Brain microvascular endothelial cell (primary cell): ENCODE data around the gene EYA3.
A peak's percentile ranks its signal among the peaks of the same experiment; 100 is the strongest.

Experiments used
- DNase-seq: peaks from one replicate; pipeline ENCODE4 v3.0.0-alpha.2; 2020
- H3K27ac ChIP-seq: fragments of 250-450 bp; sonication (Bioruptor Pico); 2 replicates; pipeline ENCODE4 v1.5.1; 2020; ENCODE audit warnings: mild to moderate bottlenecking, moderate library complexity
- H3K27me3 ChIP-seq: fragments of 250-450 bp; sonication (Bioruptor Pico); replicated peaks from 2 replicates; pipeline ENCODE4 v1.5.1; 2020; ENCODE audit warnings: mild to moderate bottlenecking
- H3K36me3 ChIP-seq: fragments of 250-450 bp; sonication (Bioruptor Pico); replicated peaks from 2 replicates; pipeline ENCODE4 v1.5.1; 2020; ENCODE audit warnings: mild to moderate bottlenecking
- H3K4me3 ChIP-seq: 2 replicates; pipeline ENCODE4 v1.5.1; 2011; ENCODE audit warnings: low read depth, mild to moderate bottlenecking, control low read depth, low read length, moderate library complexity
- in situ Hi-C: cut with HindIII; loops from 2 replicates; pipeline ENCODE4 v1.10.0; 2017; ENCODE audit warnings: low sequenced_read_pairs, low pct_ligation_motif_present
- TF ChIP-seq, protein P1 (sequence below): IDR thresholded peaks from 2 replicates; pipeline ENCODE4 v1.5.1; 2011; ENCODE audit warnings: low read depth, mild to moderate bottlenecking, moderate library complexity, low read length, control low read depth, inconsistent platforms; ENCODE audit errors: missing control alignments

EYA3 gene

DNA sequence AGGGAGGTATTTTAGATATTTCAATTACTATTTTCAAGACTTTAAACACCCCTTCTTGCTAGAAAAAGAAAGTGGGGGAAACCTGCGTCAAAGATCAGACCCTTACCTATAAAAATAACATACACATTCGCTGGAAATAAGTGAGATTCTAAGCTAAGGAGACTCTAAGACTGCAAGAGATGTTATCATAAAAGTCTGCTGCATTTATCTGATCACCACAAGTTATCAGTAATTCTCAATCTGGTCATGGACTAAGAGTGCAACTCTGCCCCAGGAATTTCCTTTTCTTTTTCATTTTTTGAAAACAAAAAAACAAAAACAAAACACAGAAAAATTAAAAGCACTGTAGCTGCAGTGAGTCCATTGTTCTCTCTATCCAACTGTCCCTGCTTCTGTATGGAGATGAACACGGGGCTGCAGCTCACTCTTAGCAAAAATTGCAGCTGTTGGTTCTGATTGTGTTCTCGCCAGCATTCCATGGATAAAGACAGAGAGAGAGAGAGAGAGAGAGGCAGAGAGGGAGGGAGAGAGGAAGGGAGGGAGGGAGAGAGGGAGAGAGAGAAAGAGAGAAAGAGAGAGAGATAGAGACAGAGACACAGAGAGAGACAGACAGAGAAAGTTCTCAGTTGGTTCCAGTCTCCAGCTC is 114.5 kb downstream of the EYA3 start:
- no peak for DNase-seq
- Histone ChIP-seq H3K4me3 (no peak overlapping the region), H3K36me3 (peaks cover 17% of the 10 kb centered on the region), H3K27ac (no peak overlapping the region), H3K27me3 (no peaks in the 10 kb centered on the region)
- TF ChIP-seq, protein P1, sequence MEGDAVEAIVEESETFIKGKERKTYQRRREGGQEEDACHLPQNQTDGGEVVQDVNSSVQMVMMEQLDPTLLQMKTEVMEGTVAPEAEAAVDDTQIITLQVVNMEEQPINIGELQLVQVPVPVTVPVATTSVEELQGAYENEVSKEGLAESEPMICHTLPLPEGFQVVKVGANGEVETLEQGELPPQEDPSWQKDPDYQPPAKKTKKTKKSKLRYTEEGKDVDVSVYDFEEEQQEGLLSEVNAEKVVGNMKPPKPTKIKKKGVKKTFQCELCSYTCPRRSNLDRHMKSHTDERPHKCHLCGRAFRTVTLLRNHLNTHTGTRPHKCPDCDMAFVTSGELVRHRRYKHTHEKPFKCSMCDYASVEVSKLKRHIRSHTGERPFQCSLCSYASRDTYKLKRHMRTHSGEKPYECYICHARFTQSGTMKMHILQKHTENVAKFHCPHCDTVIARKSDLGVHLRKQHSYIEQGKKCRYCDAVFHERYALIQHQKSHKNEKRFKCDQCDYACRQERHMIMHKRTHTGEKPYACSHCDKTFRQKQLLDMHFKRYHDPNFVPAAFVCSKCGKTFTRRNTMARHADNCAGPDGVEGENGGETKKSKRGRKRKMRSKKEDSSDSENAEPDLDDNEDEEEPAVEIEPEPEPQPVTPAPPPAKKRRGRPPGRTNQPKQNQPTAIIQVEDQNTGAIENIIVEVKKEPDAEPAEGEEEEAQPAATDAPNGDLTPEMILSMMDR, result no peak
- in situ Hi-C loops, result no loop called here

DNA sequence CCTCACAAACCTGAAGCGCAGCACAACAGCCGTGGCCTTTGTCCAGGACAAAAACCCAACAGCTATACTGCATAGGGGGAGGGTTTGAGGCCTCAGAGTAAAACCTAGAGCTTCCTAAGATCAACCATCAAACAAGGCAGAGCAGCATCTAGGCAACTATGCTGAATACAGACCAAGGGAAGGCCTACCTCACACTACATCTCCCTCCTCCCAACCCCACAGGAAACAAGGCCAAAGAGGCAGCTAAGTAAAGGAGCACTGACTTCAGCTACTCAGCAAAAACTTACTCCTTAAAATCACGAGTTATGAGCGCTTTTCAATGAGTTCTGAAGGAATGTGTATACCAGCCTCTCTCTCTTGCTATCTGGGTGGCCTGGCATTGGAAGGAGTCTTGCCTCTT is 116.3 kb downstream of the EYA3 start:
- no peaks in the 10 kb centered on the region for H3K27me3 ChIP-seq
- no peak overlapping the region for H3K27ac ChIP-seq
- TF ChIP-seq, protein P1, result no peak
- peaks cover 16% of the 10 kb centered on the region for H3K36me3 ChIP-seq
- no peak overlapping the region for H3K4me3 ChIP-seq
- no peak for DNase-seq
- in situ Hi-C loops, result no loop called here

DNA sequence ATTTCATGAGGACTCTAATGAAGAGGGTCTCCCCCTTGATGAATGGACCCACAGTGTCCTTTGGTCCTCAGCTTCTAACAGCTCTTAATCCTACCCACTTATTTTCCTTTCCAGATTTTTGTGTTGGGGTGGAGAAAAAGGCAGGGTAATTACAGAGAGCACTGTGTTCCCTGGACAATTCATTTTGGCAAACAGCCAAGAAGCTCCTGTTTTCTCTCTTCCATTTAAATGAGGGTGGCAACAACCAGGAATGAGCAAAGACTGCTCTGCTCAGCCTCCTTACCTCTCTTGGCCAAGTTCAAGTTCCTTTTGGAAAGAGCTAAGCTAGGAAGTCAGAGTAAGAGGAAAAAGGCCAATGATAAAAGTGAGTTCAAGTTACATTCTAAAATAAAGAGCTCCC is 116.7 kb downstream of the EYA3 start:
- in situ Hi-C loops, result no loop called here
- no peak overlapping the region for H3K27ac ChIP-seq
- H3K27me3 ChIP-seq, result no peaks in the 10 kb centered on the region
- no peak overlapping the region for H3K4me3 ChIP-seq
- DNase-seq, result no peak
- peaks cover 15% of the 10 kb centered on the region for H3K36me3 ChIP-seq
- TF ChIP-seq, protein P1, result no peak

DNA sequence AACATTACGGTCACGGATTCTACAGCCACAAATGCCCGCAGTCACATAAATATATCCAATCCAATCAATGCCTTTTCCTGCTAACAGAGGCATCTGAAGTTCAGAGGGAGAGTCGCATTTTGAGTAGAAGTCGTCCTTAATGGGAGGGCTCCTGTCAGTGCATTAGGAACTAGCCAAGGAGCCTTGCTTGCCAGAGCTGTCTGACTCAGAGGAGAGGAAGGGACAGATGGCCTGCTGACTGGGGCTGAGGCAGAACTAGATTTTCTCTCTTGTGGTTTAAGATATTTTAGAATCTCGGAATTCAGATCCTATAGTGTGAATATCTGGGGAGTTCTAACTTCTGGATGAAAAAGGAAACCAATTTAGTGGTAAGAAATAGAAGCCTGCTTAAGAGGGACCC is 118.0 kb downstream of the EYA3 start:
- in situ Hi-C loops, result no loop called here
- H3K27ac ChIP-seq, result peak overlapping the region; percentile 55
- TF ChIP-seq, protein P1, result no peak
- H3K4me3 ChIP-seq, result no peak overlapping the region
- peaks cover 10% of the 10 kb centered on the region for H3K36me3 ChIP-seq
- no peaks in the 10 kb centered on the region for H3K27me3 ChIP-seq
- peak; percentile 78 for DNase-seq

DNA sequence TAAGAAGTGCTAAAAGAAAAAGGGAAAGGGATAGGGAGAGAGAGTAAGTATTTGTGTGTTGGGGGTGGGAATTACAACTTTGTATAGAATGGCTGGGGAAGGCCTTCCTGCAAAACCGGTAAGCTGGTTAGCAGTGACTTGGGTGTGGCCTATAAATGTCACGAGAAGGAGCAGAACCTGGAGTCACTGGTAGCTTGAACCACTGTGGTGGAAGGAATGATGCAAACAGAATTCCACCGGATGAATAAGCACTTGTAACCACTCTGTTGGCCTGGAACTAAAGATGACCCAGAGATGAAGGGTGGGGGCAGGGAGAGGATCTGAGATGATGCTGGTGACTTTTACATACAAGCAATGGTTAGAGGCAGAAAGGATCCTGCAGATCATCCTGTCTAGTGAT is 119.7 kb downstream of the EYA3 start:
- Histone ChIP-seq H3K4me3 (no peak overlapping the region), H3K27me3 (no peaks in the 10 kb centered on the region), H3K27ac (peak overlapping the region; percentile 50), H3K36me3 (peaks cover 6% of the 10 kb centered on the region)
- TF ChIP-seq, protein P1, result no peak
- DNase-seq, result peak; percentile 92
- in situ Hi-C loops, result no loop called here

DNA sequence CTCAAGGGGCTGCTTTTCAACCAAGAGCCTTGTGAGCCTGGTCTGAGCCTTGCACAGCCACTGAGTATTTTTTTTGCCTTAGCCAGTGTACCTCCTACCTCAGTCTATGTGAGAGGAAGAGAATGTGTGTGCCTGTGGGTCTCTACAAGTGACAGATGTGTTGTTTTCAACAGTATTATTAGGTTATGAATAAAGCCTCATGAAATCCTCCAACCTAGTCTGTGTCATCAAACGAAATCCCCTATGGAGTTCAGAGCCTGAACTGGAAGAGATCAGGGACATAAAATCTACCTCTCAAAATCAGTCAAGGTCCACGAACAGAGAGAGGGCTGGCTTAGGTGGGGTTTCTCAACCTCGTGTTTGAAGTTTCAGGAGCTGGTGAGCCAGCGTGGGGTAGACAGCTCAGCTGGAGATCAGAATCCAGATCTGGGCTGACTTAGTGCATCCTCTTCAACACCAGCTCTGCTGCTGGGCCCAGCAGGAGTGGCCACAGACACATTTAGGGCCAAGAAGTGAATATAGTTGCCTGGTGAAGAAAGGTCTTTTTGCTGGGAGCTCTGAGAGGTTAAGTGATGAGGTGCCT is 120.4 kb downstream of the EYA3 start:
- no peak overlapping the region for H3K4me3 ChIP-seq
- DNase-seq, result no peak
- peaks cover 6% of the 10 kb centered on the region for H3K36me3 ChIP-seq
- in situ Hi-C loops, result no loop called here
- H3K27me3 ChIP-seq, result no peaks in the 10 kb centered on the region
- TF ChIP-seq, protein P1, result no peak
- peak overlapping the region; percentile 50 for H3K27ac ChIP-seq
